ENCODE data around the gene CRKL. TPM values are rescaled to one million over a fixed set of nuclear protein-coding genes. Genes with fewer than 3 reads are reported as not detected.

Gene CRKL
- total RNA-seq, 1 experiment from 2014 or later, result 87.7 TPM

DNA sequence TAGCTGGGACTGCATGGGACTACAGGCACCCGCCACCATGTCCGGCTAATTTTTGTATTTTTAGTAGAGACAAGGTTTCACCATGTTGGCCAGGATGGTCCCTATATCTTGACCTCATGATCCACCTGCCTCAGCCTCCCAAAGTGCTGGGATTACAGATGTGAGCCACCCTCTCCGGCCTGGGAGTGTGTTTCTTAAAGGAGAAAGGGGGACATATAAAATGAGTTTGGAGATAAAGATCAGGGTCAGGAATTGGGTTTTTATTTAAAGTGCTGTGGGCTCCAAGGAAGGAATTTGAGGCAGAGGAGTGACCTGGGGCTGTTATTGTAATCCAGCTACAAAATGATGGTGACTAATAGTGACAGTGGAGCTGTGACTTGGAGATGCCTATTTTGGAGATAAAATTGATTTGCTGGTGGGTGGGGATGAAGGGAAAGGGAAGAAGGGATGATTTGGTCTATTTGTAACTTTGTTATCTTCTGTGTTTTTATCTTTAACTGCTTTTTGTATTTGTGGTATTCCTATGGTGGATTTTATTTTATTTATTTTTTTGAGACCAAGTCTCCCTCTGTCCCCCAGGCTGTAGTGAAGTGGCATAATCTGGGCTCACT, 5.0 kb downstream of the CRKL start:
- TF ChIP-seq, protein P1, sequence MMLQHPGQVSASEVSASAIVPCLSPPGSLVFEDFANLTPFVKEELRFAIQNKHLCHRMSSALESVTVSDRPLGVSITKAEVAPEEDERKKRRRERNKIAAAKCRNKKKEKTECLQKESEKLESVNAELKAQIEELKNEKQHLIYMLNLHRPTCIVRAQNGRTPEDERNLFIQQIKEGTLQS (IDR thresholded peaks at IDR 0.05), result no peak
- TF ChIP-seq EZH2phosphoT487 (IDR thresholded peaks at IDR 0.05; ENCODE audit: borderline replicate concordance) (no peak), EGR1 (IDR thresholded peaks at IDR 0.05; ENCODE audit: low read depth) (no peak), ELF1 (IDR thresholded peaks at IDR 0.05; ENCODE audit: borderline replicate concordance, low read depth) (no peak), CBX3 (IDR thresholded peaks at IDR 0.05; ENCODE audit: low read depth) (no peak), EZH2 (IDR thresholded peaks at IDR 0.05) (no peak), YY1 (IDR thresholded peaks at IDR 0.05; ENCODE audit: extremely low read depth, insufficient replicate concordance, low read depth, low read length) (no peak), POLR2A (IDR thresholded peaks at IDR 0.05; ENCODE audit: borderline replicate concordance, extremely low read depth, insufficient read depth, insufficient read length) (no peak), SIN3A (IDR thresholded peaks at IDR 0.05; ENCODE audit: low read depth) (no peak), RAD21 (IDR thresholded peaks at IDR 0.05; ENCODE audit: low read depth) (no peak), SP1 (IDR thresholded peaks at IDR 0.05; ENCODE audit: low read depth) (no peak), JUND (IDR thresholded peaks at IDR 0.05) (no peak), SRF (IDR thresholded peaks at IDR 0.05; ENCODE audit: low read depth) (no peak), ZNF274 (IDR thresholded peaks at IDR 0.05; ENCODE audit: low read depth, low read length) (no peak), FOSL1 (IDR thresholded peaks at IDR 0.05; ENCODE audit: low read depth) (no peak), TCF7L2 (IDR thresholded peaks at IDR 0.05; ENCODE audit: borderline replicate concordance, extremely low read depth, insufficient read depth, insufficient read length) (no peak)
- TF ChIP-seq, protein P2, sequence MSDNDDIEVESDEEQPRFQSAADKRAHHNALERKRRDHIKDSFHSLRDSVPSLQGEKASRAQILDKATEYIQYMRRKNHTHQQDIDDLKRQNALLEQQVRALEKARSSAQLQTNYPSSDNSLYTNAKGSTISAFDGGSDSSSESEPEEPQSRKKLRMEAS (IDR thresholded peaks at IDR 0.05), result no peak
- TF ChIP-seq, protein P3, sequence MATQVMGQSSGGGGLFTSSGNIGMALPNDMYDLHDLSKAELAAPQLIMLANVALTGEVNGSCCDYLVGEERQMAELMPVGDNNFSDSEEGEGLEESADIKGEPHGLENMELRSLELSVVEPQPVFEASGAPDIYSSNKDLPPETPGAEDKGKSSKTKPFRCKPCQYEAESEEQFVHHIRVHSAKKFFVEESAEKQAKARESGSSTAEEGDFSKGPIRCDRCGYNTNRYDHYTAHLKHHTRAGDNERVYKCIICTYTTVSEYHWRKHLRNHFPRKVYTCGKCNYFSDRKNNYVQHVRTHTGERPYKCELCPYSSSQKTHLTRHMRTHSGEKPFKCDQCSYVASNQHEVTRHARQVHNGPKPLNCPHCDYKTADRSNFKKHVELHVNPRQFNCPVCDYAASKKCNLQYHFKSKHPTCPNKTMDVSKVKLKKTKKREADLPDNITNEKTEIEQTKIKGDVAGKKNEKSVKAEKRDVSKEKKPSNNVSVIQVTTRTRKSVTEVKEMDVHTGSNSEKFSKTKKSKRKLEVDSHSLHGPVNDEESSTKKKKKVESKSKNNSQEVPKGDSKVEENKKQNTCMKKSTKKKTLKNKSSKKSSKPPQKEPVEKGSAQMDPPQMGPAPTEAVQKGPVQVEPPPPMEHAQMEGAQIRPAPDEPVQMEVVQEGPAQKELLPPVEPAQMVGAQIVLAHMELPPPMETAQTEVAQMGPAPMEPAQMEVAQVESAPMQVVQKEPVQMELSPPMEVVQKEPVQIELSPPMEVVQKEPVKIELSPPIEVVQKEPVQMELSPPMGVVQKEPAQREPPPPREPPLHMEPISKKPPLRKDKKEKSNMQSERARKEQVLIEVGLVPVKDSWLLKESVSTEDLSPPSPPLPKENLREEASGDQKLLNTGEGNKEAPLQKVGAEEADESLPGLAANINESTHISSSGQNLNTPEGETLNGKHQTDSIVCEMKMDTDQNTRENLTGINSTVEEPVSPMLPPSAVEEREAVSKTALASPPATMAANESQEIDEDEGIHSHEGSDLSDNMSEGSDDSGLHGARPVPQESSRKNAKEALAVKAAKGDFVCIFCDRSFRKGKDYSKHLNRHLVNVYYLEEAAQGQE (IDR thresholded peaks at IDR 0.05; ENCODE audit: low read depth), result no peak
- TF ChIP-seq, protein P4, sequence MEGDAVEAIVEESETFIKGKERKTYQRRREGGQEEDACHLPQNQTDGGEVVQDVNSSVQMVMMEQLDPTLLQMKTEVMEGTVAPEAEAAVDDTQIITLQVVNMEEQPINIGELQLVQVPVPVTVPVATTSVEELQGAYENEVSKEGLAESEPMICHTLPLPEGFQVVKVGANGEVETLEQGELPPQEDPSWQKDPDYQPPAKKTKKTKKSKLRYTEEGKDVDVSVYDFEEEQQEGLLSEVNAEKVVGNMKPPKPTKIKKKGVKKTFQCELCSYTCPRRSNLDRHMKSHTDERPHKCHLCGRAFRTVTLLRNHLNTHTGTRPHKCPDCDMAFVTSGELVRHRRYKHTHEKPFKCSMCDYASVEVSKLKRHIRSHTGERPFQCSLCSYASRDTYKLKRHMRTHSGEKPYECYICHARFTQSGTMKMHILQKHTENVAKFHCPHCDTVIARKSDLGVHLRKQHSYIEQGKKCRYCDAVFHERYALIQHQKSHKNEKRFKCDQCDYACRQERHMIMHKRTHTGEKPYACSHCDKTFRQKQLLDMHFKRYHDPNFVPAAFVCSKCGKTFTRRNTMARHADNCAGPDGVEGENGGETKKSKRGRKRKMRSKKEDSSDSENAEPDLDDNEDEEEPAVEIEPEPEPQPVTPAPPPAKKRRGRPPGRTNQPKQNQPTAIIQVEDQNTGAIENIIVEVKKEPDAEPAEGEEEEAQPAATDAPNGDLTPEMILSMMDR (IDR thresholded peaks at IDR 0.05 in 2 of 3, conservative IDR thresholded peaks at IDR 0.05 in 1 of 3; ENCODE audit: borderline replicate concordance in 1 of 3, insufficient read depth in 1 of 3, low read depth in 2 of 3, low read length in 2 of 3), result no peak
- TF ChIP-seq, protein P5, sequence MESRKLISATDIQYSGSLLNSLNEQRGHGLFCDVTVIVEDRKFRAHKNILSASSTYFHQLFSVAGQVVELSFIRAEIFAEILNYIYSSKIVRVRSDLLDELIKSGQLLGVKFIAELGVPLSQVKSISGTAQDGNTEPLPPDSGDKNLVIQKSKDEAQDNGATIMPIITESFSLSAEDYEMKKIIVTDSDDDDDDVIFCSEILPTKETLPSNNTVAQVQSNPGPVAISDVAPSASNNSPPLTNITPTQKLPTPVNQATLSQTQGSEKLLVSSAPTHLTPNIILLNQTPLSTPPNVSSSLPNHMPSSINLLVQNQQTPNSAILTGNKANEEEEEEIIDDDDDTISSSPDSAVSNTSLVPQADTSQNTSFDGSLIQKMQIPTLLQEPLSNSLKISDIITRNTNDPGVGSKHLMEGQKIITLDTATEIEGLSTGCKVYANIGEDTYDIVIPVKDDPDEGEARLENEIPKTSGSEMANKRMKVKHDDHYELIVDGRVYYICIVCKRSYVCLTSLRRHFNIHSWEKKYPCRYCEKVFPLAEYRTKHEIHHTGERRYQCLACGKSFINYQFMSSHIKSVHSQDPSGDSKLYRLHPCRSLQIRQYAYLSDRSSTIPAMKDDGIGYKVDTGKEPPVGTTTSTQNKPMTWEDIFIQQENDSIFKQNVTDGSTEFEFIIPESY (IDR thresholded peaks at IDR 0.05; ENCODE audit: extremely low read depth, insufficient replicate concordance, low read length), result no peak
- ChIA-PET CTCF (interaction anchor here (0.8 to 1.3 kb wide), 2 partner anchors 34 to 37 kb away, joined by 3 to 5 read pairs; no protein-coding TSS in a partner anchor), POLR2A (interaction anchor here (1.6 kb wide), 1 partner anchor 9 kb away, joined by 3 read pairs; no protein-coding TSS in a partner anchor), RAD21 (ENCODE audit: low non-redundant PET in 1 of 2, low total read pairs in 2 of 2, uncharacterized antibody in 2 of 2, unreplicated experiment in 2 of 2) (no interaction called here)
- intact Hi-C loops (cut with micrococcal nuclease), result no loop called here
- DNase-seq (ENCODE audit: low read depth, low spot score), result no peak
- no peaks in the 10 kb centered on the region for H3K27me3 ChIP-seq (ENCODE audit: insufficient read depth, low read length)
- H4K20me1 ChIP-seq (ENCODE audit: insufficient read depth), result peaks cover 42% of the 10 kb centered on the region
- 0 out of 2 replicates have a peak overlapping the region, but pooled peaks have one; percentile 17 for H3K9ac ChIP-seq (ENCODE audit: low read length)
- H3K9me2 ChIP-seq (ENCODE audit: insufficient read depth), result no peaks in the 10 kb centered on the region
- H3K79me2 ChIP-seq (ENCODE audit: insufficient read depth, low read length), result peaks cover 100% of the 10 kb centered on the region
- no peak overlapping the region for H3K27ac ChIP-seq (ENCODE audit: low read depth, low read length)
- no peak overlapping the region for H2AFZ ChIP-seq (ENCODE audit: low read depth, low read length, poor library complexity, severe bottlenecking)
- ATAC-seq, result no peak
- no TSS peak for BruUV-seq (replicated peaks)
- peaks cover 7 to 9% of the 10 kb centered on the region in 2 experiments; a peak in 3 of 4 replicates for H3K36me3 ChIP-seq (ENCODE audit: control insufficient read depth in 1 of 2, insufficient read depth in 2 of 2, low read length in 2 of 2)
- H3K9me3 ChIP-seq (ENCODE audit: control insufficient read depth in 1 of 2, insufficient read depth in 1 of 2, low read depth in 1 of 2, low read length in 2 of 2), result no peaks in the 10 kb centered on the region
- peaks cover 17 to 37% of the 10 kb centered on the region in 2 experiments; a peak in 3 of 4 replicates for H3K4me1 ChIP-seq (ENCODE audit: control insufficient read depth in 1 of 2, insufficient read depth in 2 of 2, low read length in 2 of 2)
- H3K4me2 ChIP-seq (ENCODE audit: low read length), result no peak overlapping the region; the same call in 1 of the 2 replicates
- H3K4me3 ChIP-seq (replicated peaks in 1 of 2; ENCODE audit: low read depth in 1 of 2, low read length in 2 of 2), result no peak overlapping the region

All from HCT116 (cell line).